Measurements from ENCODE around the gene CDHR3.

CDHR3 gene

GRCh38 chr7:106065575-106066500 is 102.8 kb downstream of the CDHR3 start:
- no peaks in the 10 kb centered on the region for H4K20me1 ChIP-seq (ENCODE audit: insufficient read depth)
- H2AFZ ChIP-seq (ENCODE audit: low read depth) = no peak overlapping the region
- no peaks in the 10 kb centered on the region for H3K4me1 ChIP-seq (ENCODE audit: low read depth, poor library complexity, severe bottlenecking)
- H3K4me3 ChIP-seq (IDR thresholded peaks at IDR 0.05; ENCODE audit: insufficient read depth, low read depth, low read length) = no peak overlapping the region
- no peak overlapping the region for H3K4me2 ChIP-seq
- TF ChIP-seq CTCF (conservative IDR thresholded peaks at IDR 0.05; ENCODE audit: low read depth, low read length) = no peak
- no peak overlapping the region for H3K9ac ChIP-seq
- H3K27me3 ChIP-seq (ENCODE audit: insufficient read depth, low read depth) = no peaks in the 10 kb centered on the region
- H3K36me3 ChIP-seq (ENCODE audit: insufficient read depth) = no peaks in the 10 kb centered on the region
- H3K79me2 ChIP-seq (ENCODE audit: insufficient read depth, low read depth) = no peaks in the 10 kb centered on the region
- H3K27ac ChIP-seq = no peak overlapping the region

- Histone ChIP-seq H3K79me2 (ENCODE audit: insufficient read depth, low read depth) (no peaks in the 10 kb centered on the region), H2AFZ (ENCODE audit: low read depth) (no peak overlapping the region), H3K27ac (no peak overlapping the region), H3K27me3 (ENCODE audit: insufficient read depth, low read depth) (no peaks in the 10 kb centered on the region), H3K36me3 (ENCODE audit: insufficient read depth) (no peaks in the 10 kb centered on the region), H4K20me1 (ENCODE audit: insufficient read depth) (no peaks in the 10 kb centered on the region), H3K9ac (no peak overlapping the region), H3K4me2 (no peak overlapping the region), H3K4me1 (ENCODE audit: low read depth, poor library complexity, severe bottlenecking) (no peaks in the 10 kb centered on the region), H3K4me3 (IDR thresholded peaks at IDR 0.05; ENCODE audit: insufficient read depth, low read depth, low read length) (no peak overlapping the region)
- TF ChIP-seq CTCF (conservative IDR thresholded peaks at IDR 0.05; ENCODE audit: low read depth, low read length) = no peak
Measured at GRCh38 chr7:106067678-106068077, 104.6 kb downstream of the CDHR3 start.

- H3K27me3 ChIP-seq (ENCODE audit: insufficient read depth, low read depth) = no peaks in the 10 kb centered on the region
- H3K4me3 ChIP-seq (IDR thresholded peaks at IDR 0.05; ENCODE audit: insufficient read depth, low read depth, low read length) = no peak overlapping the region
- no peak overlapping the region for H2AFZ ChIP-seq (ENCODE audit: low read depth)
- H4K20me1 ChIP-seq (ENCODE audit: insufficient read depth) = no peaks in the 10 kb centered on the region
- H3K27ac ChIP-seq = no peak overlapping the region
- no peak for TF ChIP-seq CTCF (conservative IDR thresholded peaks at IDR 0.05; ENCODE audit: low read depth, low read length)
- H3K4me2 ChIP-seq = no peak overlapping the region
- H3K79me2 ChIP-seq (ENCODE audit: insufficient read depth, low read depth) = no peaks in the 10 kb centered on the region
- H3K9ac ChIP-seq = no peak overlapping the region
- H3K36me3 ChIP-seq (ENCODE audit: insufficient read depth) = no peaks in the 10 kb centered on the region
- H3K4me1 ChIP-seq (ENCODE audit: low read depth, poor library complexity, severe bottlenecking) = no peaks in the 10 kb centered on the region
Measured at GRCh38 chr7:106068538-106068961, 105.5 kb downstream of the CDHR3 start.

- no peaks in the 10 kb centered on the region for H3K36me3 ChIP-seq (ENCODE audit: insufficient read depth)
- H3K27me3 ChIP-seq (ENCODE audit: insufficient read depth, low read depth) = no peaks in the 10 kb centered on the region
- no peaks in the 10 kb centered on the region for H3K4me1 ChIP-seq (ENCODE audit: low read depth, poor library complexity, severe bottlenecking)
- H3K9ac ChIP-seq = no peak overlapping the region
- H3K79me2 ChIP-seq (ENCODE audit: insufficient read depth, low read depth) = no peaks in the 10 kb centered on the region
- H3K4me2 ChIP-seq = no peak overlapping the region
- TF ChIP-seq CTCF (conservative IDR thresholded peaks at IDR 0.05; ENCODE audit: low read depth, low read length) = no peak
- H3K27ac ChIP-seq = no peak overlapping the region
- H3K4me3 ChIP-seq (IDR thresholded peaks at IDR 0.05; ENCODE audit: insufficient read depth, low read depth, low read length) = no peak overlapping the region
- no peaks in the 10 kb centered on the region for H4K20me1 ChIP-seq (ENCODE audit: insufficient read depth)
- H2AFZ ChIP-seq (ENCODE audit: low read depth) = no peak overlapping the region
Measured at GRCh38 chr7:106068986-106069385, 105.9 kb downstream of the CDHR3 start.
